Upper lobe of left lung (tissue), 6 donors: ENCODE results near the gene EEF1AKMT4. TPM values are rescaled to one million over a fixed set of nuclear protein-coding genes. Genes with fewer than 3 reads are reported as not detected.

Experiments
- ATAC-seq, 2 donors: fragments of 200-7000 bp; cut with Tn5 transposase; one replicate each; pipeline ENCODE4 v1.9.1; 2022; ENCODE audit warnings: mild to moderate bottlenecking in 2 of 2, moderate library complexity in 2 of 2; ENCODE audit not compliant: low FRiP score in 2 of 2
- DNase-seq, 2 donors: peaks; one replicate each; pipeline ENCODE4 v3.0.0-alpha.2; 2019 to 2020
- H3K27ac ChIP-seq, 4 donors: fragments of 200-600 bp; sonication (generic); one replicate each; pipeline ENCODE4 v1.5.1; 2016 to 2019
- H3K27me3 ChIP-seq, 4 donors: fragments of 200-600 bp; sonication (generic); one replicate each; pipeline ENCODE4 v1.5.1; 2017 to 2019
- H3K36me3 ChIP-seq, 4 donors: fragments of 200-600 bp; sonication (generic); one replicate each; pipeline ENCODE4 v1.5.1; 2016 to 2019
- H3K4me1 ChIP-seq, 4 donors: fragments of 200-600 bp; sonication (generic); one replicate each; pipeline ENCODE4 v1.5.1; 2018 to 2019
- H3K4me3 ChIP-seq, 4 donors: fragments of 200-600 bp; sonication (generic); one replicate each; pipeline ENCODE4 v1.5.1; 2017 to 2019; ENCODE audit warnings: mild to moderate bottlenecking in 2 of 4, moderate library complexity in 1 of 4
- H3K9me3 ChIP-seq, 4 donors: fragments of 200-600 bp; sonication (generic); one replicate each; pipeline ENCODE4 v1.5.1; 2018 to 2019
- EP300 ChIP-seq, 4 donors: sonication (generic); formaldehyde crosslinking; IDR thresholded peaks; one replicate each; pipeline ENCODE4 v1.5.1; 2017; ENCODE audit warnings: antibody characterized with exemption in 4 of 4, control low read depth in 2 of 4
- POLR2A ChIP-seq, 4 donors: fragments of 450-650 bp; IDR thresholded peaks; one replicate each; pipeline ENCODE4 v1.5.1; 2016 to 2017; ENCODE audit warnings: antibody characterized with exemption in 4 of 4, mild to moderate bottlenecking in 2 of 4
- POLR2AphosphoS5 ChIP-seq, 2 donors: sonication (generic); formaldehyde crosslinking; IDR thresholded peaks; one replicate each; pipeline ENCODE4 v1.5.1; 2017; ENCODE audit warnings: antibody characterized with exemption in 2 of 2
- WGBS, 2 donors: methylation state at CpG; one replicate each; pipeline ENCODE4 v1.1.5; 2017 to 2018; 5-methylcytosine and 5-hydroxymethylcytosine counted together
- total RNA-seq, 6 donors: library from RNA; depleted of rRNA in 4 of 6; stranded (reverse); fragments of >200 nt in 4 of 6; gene quantifications; one replicate each; pipeline versions ENCODE4 v1.1.0 to v1.2.1, GENCODE V29; 2016 to 2021
- TF ChIP-seq, protein P1 (sequence below), 6 experiments: fragments of 450-650 bp in 4 of 6; fragments of 200-600 bp in 2 of 6; sonication (generic) in 2 of 6; IDR thresholded peaks; one replicate each; pipeline ENCODE4 v1.5.1; 2016 to 2019; ENCODE audit warnings: antibody characterized with exemption in 6 of 6
- donor health status: DM: no; HTN: no; CAD: no; lungs with moderate emphysema.
- donor health status: DM: no; HTN: yes; CAD: no; lungs with severe emphysema.

The EEF1AKMT4 gene
- total RNA-seq, 6 donors from 2014 or later: 1.8 to 8.8 (median 4.1) TPM

DNA sequence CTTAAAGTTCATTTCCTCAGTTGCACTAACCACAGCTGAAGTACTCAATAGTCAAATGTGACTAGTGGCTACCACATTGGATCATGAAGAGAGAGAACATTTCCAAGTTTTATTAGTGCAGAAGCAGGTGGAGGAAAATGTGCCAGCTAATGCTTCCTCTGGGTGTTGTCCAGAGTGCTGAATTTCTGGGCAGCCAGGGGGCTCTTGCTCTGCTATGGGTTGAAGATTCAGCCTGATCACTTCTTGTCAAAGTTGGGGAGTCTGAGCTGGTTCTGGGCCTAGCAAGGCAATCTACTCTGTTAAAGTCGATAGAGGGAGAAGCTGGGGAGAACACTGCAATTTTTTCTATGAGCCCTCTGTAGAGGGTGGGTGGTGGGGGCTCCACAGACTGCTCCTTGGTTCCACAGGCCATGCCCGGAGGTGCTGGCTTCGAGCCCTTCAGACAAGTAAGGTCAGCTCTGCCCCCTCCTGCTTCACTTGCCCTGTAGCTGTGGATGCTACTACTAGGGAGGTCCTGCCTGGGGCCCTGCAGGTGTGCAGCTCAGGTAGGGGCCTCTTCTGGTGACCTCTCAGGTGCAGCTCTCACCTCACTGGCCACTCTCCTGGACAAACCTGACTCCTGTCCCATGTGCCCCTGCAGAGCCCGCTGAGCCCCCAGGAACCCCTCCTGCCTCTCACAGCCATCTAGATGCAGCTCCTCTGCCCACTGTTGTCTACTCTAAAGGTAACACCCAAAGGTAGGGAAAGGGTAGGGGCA lies 8.9 kb upstream of the EEF1AKMT4 start:
- H3K4me1 ChIP-seq: peaks cover 0 to 8% (median 2%) of the 10 kb centered on the region in 4 donors
- no peak overlapping the region for H3K27ac ChIP-seq
- 81 to 89% methylated on average over 3 to 4 of the region's 4 CpGs for WGBS, 2 donors
- H3K27me3 ChIP-seq: peaks cover 0 to 3% (median 0%) of the 10 kb centered on the region in 4 donors
- no peak overlapping the region for H3K4me3 ChIP-seq
- no peak for ATAC-seq
- no peaks in the 10 kb centered on the region for H3K9me3 ChIP-seq
- TF ChIP-seq EP300 (IDR thresholded peaks at IDR 0.05): no peak
- no peak for TF ChIP-seq POLR2AphosphoS5 (IDR thresholded peaks at IDR 0.05)
- peaks cover 16 to 38% (median 33%) of the 10 kb centered on the region in 4 donors for H3K36me3 ChIP-seq
- no peak for DNase-seq

DNA sequence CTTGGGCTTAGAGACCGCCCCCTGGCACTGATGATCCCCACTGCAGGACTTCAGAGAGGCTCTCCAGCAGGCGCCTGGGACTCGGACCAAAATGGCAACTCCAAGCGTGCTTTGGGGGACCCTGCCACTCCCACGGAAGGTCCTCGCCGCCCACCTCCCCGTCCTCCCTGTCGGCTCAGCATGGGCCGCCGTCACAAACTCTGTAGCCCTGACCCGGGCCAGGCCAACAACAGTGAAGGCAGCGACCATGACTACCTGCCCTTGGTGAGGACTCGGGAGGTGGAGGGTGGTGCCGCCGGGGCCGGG lies 8.4 kb upstream of the EEF1AKMT4 start:
- ATAC-seq: no peak
- Histone ChIP-seq H3K4me1 (peaks cover 0 to 8% (median 2%) of the 10 kb centered on the region in 4 donors), H3K4me3 (peak overlapping the region in 1 of 4 donors; percentile 33), H3K27me3 (peaks cover 0 to 3% (median 0%) of the 10 kb centered on the region in 4 donors), H3K9me3 (no peaks in the 10 kb centered on the region), H3K36me3 (peaks cover 16 to 39% (median 33%) of the 10 kb centered on the region in 4 donors), H3K27ac (no peak overlapping the region)
- WGBS, 2 donors: 60 to 69% methylated on average over 3 to 17 of the region's 17 CpGs
- TF ChIP-seq, protein P1, sequence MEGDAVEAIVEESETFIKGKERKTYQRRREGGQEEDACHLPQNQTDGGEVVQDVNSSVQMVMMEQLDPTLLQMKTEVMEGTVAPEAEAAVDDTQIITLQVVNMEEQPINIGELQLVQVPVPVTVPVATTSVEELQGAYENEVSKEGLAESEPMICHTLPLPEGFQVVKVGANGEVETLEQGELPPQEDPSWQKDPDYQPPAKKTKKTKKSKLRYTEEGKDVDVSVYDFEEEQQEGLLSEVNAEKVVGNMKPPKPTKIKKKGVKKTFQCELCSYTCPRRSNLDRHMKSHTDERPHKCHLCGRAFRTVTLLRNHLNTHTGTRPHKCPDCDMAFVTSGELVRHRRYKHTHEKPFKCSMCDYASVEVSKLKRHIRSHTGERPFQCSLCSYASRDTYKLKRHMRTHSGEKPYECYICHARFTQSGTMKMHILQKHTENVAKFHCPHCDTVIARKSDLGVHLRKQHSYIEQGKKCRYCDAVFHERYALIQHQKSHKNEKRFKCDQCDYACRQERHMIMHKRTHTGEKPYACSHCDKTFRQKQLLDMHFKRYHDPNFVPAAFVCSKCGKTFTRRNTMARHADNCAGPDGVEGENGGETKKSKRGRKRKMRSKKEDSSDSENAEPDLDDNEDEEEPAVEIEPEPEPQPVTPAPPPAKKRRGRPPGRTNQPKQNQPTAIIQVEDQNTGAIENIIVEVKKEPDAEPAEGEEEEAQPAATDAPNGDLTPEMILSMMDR (IDR thresholded peaks at IDR 0.05): no peak
- TF ChIP-seq POLR2AphosphoS5 (IDR thresholded peaks at IDR 0.05) (no peak), EP300 (IDR thresholded peaks at IDR 0.05) (no peak), POLR2A (IDR thresholded peaks at IDR 0.05) (no peak)
- no peak for DNase-seq

DNA sequence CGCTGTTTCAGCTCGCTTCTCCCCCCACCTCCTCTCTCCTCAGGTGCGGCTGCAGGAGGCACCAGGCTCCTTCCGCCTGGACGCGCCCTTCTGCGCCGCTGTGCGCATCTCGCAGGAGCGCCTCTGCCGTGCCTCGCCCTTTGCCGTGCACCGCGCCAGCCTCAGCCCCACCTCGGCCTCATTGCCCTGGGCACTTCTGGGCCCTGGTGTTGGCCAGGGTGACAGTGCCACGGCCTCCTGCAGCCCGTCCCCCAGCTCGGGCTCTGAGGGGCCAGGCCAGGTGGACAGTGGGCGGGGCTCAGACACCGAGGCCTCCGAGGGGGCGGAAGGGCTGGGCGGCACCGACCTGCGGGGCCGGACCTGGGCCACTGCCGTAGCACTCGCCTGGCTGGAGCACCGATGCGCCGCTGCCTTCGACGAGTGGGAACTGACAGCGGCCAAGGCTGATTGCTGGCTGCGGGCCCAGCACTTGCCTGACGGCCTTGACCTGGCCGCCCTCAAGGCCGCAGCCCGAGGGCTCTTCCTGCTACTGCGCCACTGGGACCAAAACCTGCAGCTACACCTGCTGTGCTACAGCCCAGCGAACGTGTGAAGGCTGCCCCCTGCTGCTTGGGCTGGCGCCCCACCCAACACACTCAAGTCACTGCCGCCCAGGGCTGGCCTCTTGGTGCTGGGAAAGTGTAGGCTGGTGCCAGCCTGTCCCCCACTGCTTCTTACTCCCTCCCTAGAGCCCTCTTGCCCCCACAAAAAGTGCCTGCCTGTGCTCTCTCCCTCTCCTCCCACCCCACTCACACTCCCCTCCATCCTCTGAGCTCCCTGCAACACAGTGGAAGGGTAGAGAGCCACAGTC lies 7.8 kb upstream of the EEF1AKMT4 start:
- Histone ChIP-seq H3K4me3 (peak overlapping the region in 3 of 4 donors; percentile 21 to 33 (median 24)), H3K9me3 (no peaks in the 10 kb centered on the region), H3K27me3 (no peaks in the 10 kb centered on the region), H3K27ac (no peak overlapping the region), H3K4me1 (peaks cover 0 to 8% (median 2%) of the 10 kb centered on the region in 4 donors), H3K36me3 (peaks cover 16 to 39% (median 33%) of the 10 kb centered on the region in 4 donors)
- TF ChIP-seq POLR2AphosphoS5 (IDR thresholded peaks at IDR 0.05) (no peak), POLR2A (IDR thresholded peaks at IDR 0.05) (peak in 1 of 4 donors; percentile 28), EP300 (IDR thresholded peaks at IDR 0.05) (no peak)
- TF ChIP-seq, protein P1 (IDR thresholded peaks at IDR 0.05): peak in 5 of 6 experiments; percentile 18 to 73 (median 60)
- DNase-seq (peak; percentile 82 to 87), ATAC-seq (peak; percentile 53 to 74)
- whole genome bisulfite sequencing, 2 donors: 60% methylated on average over 42 of the region's 46 CpGs; no CpG with 5 or more reads in 1 of the 2 donors

DNA sequence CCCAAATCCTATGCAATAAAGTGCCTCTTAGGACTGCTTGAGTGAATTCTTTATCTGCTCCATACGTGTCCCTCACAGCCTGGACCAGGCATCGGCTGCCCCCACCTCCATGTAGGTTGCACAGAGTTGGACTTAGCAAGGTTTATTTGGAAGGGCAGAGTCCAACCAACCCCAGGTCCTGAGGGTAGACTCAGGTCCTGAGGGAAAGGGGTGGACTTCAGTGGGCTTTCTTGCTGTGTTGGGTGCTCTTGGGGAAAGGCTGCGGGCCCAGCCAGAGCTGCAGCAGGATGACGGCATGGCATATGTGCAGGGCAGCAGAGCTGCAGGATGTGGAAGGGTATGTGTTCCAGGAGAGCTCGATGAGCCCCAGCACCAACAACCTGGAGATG lies 7.2 kb upstream of the EEF1AKMT4 start:
- 87 to 90% methylated on average over 3 to 5 of the region's 5 CpGs for WGBS, 2 donors
- no peak for ATAC-seq

More for the DNA sequence above, 7.2 kb upstream of the EEF1AKMT4 start:
- Histone ChIP-seq H3K27ac (no peak overlapping the region), H3K27me3 (no peaks in the 10 kb centered on the region), H3K36me3 (peaks cover 16 to 39% (median 33%) of the 10 kb centered on the region in 4 donors), H3K9me3 (no peaks in the 10 kb centered on the region), H3K4me1 (peaks cover 0 to 10% (median 3%) of the 10 kb centered on the region in 4 donors), H3K4me3 (no peak overlapping the region)
- TF ChIP-seq POLR2A (IDR thresholded peaks at IDR 0.05) (no peak), EP300 (IDR thresholded peaks at IDR 0.05) (no peak), POLR2AphosphoS5 (IDR thresholded peaks at IDR 0.05) (no peak)
- TF ChIP-seq, protein P1 (IDR thresholded peaks at IDR 0.05): no peak
- DNase-seq: no peak
